ENCODE measurements around the gene PLEKHA7. TPM values are rescaled to one million over a fixed set of nuclear protein-coding genes. Genes with fewer than 3 reads are reported as not detected.

Gene PLEKHA7
- total RNA-seq, 2 donors from 2014 or later = 17.5 to 21.9 TPM

- H3K9me3 Mint-ChIP-seq = no peaks in the 10 kb centered on the region
- no peaks in the 10 kb centered on the region for H3K27me3 Mint-ChIP-seq (ENCODE audit: insufficient read depth)
- Histone ChIP-seq H3K4me1 (ENCODE audit: control insufficient read depth, insufficient read depth, low read length) (no peaks in the 10 kb centered on the region), H3K9ac (ENCODE audit: extremely low read depth, low read length, poor library complexity, severe bottlenecking) (no peak overlapping the region), H3K36me3 (ENCODE audit: control insufficient read depth, insufficient read depth, low read length) (no peaks in the 10 kb centered on the region), H3K9me3 (ENCODE audit: control insufficient read depth, low read length) (no peaks in the 10 kb centered on the region), H3K4me3 (ENCODE audit: low read length) (no peak overlapping the region), H3K27ac (ENCODE audit: low read depth, low read length) (no peak overlapping the region), H3K27me3 (ENCODE audit: control insufficient read depth, insufficient read depth, low read length, poor library complexity, severe bottlenecking) (no peaks in the 10 kb centered on the region)
- DNase-seq = no peak
- H3K36me3 Mint-ChIP-seq (ENCODE audit: low read depth) = no peaks in the 10 kb centered on the region
- no peak overlapping the region for H3K27ac Mint-ChIP-seq
- H3K4me1 Mint-ChIP-seq = peaks cover 14% of the 10 kb centered on the region
- 85 to 92% methylated on average over 4 to 11 of the region's 11 CpGs for WGBS, 2 experiments (ENCODE audit: insufficient coverage in 1 of 2, insufficient read length in 1 of 2)
- H3K4me3 Mint-ChIP-seq = no peak overlapping the region
- TF ChIP-seq, protein P1, sequence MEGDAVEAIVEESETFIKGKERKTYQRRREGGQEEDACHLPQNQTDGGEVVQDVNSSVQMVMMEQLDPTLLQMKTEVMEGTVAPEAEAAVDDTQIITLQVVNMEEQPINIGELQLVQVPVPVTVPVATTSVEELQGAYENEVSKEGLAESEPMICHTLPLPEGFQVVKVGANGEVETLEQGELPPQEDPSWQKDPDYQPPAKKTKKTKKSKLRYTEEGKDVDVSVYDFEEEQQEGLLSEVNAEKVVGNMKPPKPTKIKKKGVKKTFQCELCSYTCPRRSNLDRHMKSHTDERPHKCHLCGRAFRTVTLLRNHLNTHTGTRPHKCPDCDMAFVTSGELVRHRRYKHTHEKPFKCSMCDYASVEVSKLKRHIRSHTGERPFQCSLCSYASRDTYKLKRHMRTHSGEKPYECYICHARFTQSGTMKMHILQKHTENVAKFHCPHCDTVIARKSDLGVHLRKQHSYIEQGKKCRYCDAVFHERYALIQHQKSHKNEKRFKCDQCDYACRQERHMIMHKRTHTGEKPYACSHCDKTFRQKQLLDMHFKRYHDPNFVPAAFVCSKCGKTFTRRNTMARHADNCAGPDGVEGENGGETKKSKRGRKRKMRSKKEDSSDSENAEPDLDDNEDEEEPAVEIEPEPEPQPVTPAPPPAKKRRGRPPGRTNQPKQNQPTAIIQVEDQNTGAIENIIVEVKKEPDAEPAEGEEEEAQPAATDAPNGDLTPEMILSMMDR (conservative IDR thresholded peaks at IDR 0.05) = no peak
Measured at GRCh38 chr11:16770016-16770415, 244.2 kb downstream of the PLEKHA7 start.

DNA sequence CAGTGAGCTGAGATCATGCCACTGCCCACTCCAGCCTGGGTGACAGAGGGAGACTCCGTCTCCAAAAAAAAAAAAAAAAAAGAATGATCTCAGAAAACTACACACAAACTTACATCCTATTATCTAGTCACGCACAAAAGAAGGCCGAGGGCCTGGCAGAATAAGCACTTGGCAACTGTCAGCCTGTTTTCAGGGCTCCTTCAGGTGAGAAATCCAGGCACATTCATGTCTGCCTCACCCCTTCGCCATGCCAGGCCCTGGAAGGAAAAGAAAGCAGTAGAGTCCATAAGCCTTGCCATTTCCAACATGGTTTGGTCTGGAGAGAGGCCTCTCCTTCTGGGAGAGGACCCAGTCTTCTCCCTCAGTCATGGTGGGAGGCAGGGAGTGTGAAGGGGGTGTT, 244.8 kb downstream of the PLEKHA7 start:
- TF ChIP-seq, protein P1 (conservative IDR thresholded peaks at IDR 0.05) = no peak
- no peak for DNase-seq
- no peaks in the 10 kb centered on the region for H3K4me1 ChIP-seq (ENCODE audit: control insufficient read depth, insufficient read depth, low read length)
- no peaks in the 10 kb centered on the region for H3K9me3 Mint-ChIP-seq
- no peaks in the 10 kb centered on the region for H3K27me3 Mint-ChIP-seq (ENCODE audit: insufficient read depth)
- H3K9ac ChIP-seq (ENCODE audit: extremely low read depth, low read length, poor library complexity, severe bottlenecking) = no peak overlapping the region
- no peak overlapping the region for H3K4me3 ChIP-seq (ENCODE audit: low read length)
- H3K36me3 ChIP-seq (ENCODE audit: control insufficient read depth, insufficient read depth, low read length) = no peaks in the 10 kb centered on the region
- 60 to 96% methylated on average over 2 to 4 of the region's 4 CpGs for WGBS, 2 experiments (ENCODE audit: insufficient coverage in 1 of 2, insufficient read length in 1 of 2)
- H3K27me3 ChIP-seq (ENCODE audit: control insufficient read depth, insufficient read depth, low read length, poor library complexity, severe bottlenecking) = no peaks in the 10 kb centered on the region
- no peak overlapping the region for H3K27ac ChIP-seq (ENCODE audit: low read depth, low read length)
- no peak overlapping the region for H3K27ac Mint-ChIP-seq
- no peak overlapping the region for H3K4me3 Mint-ChIP-seq
- no peaks in the 10 kb centered on the region for H3K9me3 ChIP-seq (ENCODE audit: control insufficient read depth, low read length)
- no peaks in the 10 kb centered on the region for H3K36me3 Mint-ChIP-seq (ENCODE audit: low read depth)
- H3K4me1 Mint-ChIP-seq = peaks cover 7% of the 10 kb centered on the region

DNA sequence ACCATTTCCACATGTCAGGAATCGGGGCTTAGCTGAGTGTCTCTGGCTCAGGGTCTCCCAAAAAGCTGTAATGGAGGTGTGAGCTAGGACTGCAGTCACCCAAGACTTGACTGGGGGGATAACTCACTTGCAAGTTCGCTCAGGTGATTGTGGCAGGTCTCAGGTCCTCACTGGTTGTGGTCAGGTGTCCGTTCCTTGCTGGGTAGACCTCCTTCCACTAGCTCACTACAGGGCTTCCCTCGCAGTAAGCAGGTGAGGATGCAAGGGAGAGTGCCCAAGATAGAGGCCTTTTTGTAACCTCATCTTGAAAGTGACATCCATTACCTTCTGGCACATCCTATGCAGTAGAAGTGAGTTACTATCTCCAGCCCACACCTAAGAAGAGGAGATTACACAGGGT, 246.3 kb downstream of the PLEKHA7 start:
- no peaks in the 10 kb centered on the region for H3K36me3 Mint-ChIP-seq (ENCODE audit: low read depth)
- no peak overlapping the region for H3K27ac Mint-ChIP-seq
- Histone ChIP-seq H3K27ac (ENCODE audit: low read depth, low read length) (no peak overlapping the region), H3K9me3 (ENCODE audit: control insufficient read depth, low read length) (no peaks in the 10 kb centered on the region), H3K27me3 (ENCODE audit: control insufficient read depth, insufficient read depth, low read length, poor library complexity, severe bottlenecking) (no peaks in the 10 kb centered on the region), H3K4me3 (ENCODE audit: low read length) (no peak overlapping the region), H3K4me1 (ENCODE audit: control insufficient read depth, insufficient read depth, low read length) (no peaks in the 10 kb centered on the region), H3K9ac (ENCODE audit: extremely low read depth, low read length, poor library complexity, severe bottlenecking) (no peak overlapping the region), H3K36me3 (ENCODE audit: control insufficient read depth, insufficient read depth, low read length) (no peaks in the 10 kb centered on the region)
- DNase-seq = no peak
- H3K9me3 Mint-ChIP-seq = no peaks in the 10 kb centered on the region
- H3K4me1 Mint-ChIP-seq = no peaks in the 10 kb centered on the region
- WGBS, 2 experiments (ENCODE audit: insufficient coverage in 1 of 2, insufficient read length in 1 of 2) = 92 to 100% methylated on average over 1 to 4 of the region's 4 CpGs
- TF ChIP-seq, protein P1 (conservative IDR thresholded peaks at IDR 0.05) = no peak
- H3K4me3 Mint-ChIP-seq = no peak overlapping the region
- no peaks in the 10 kb centered on the region for H3K27me3 Mint-ChIP-seq (ENCODE audit: insufficient read depth)
